Measurements from ENCODE around the gene CDK6. TPM values are rescaled to one million over a fixed set of nuclear protein-coding genes. Genes with fewer than 3 reads are reported as not detected.
"Not testable (repeated sequence)": the region's sequence is repeated elsewhere in the genome, so short reads cannot be mapped to it uniquely, and the experiment has no call there.

Gene CDK6
- total RNA-seq, result 81.6 and 98.1 TPM in 2 replicates
- 28.7 and 38.8 TPM in 2 replicates for polyA plus RNA-seq

DNA sequence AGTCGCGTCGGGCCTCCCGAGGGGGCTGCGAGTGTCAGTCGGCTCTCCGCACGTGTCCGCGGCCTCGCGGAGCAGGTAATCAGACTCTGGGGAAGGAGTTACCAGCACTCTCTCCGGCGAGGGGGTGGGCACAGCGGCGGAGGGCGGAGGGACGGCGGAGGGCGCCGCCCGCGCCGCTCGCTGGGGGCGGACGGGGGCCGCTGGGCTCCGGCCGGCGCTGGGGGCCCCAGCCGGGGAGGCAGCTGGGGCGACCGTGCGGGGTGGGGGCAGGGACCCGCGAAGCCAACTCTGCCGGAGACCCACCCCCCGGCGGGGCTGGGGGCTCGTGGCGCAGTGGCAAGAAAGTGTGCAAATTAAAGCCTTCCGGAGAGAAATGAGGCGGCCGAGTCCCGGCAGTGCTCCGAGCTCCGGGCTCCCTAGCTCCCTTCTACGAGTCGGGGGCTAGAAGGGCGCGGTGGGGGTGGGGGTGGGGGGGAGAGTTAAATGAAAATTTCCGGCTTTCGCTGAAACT, at the start of gene CDK6:
Gene CDK6, minus strand, starts transcription at position 85 of the 511 bp plus-strand sequence. CDS start 3,250 bp downstream, outside the sequence.
- peak; percentile 70 to 88 for DNase-seq (ENCODE audit: low read depth in 1 of 2, low spot score in 1 of 2)
- Histone ChIP-seq H3K27me3 (no peaks in the 10 kb centered on the region), H3K4me1 (ENCODE audit: low read depth) (peaks cover 21% of the 10 kb centered on the region), H3K27ac (peak within 1 kb of the TSS; percentile 99), H3K36me3 (no peaks in the 10 kb centered on the region), H3K9me3 (ENCODE audit: low read depth) (no peaks in the 10 kb centered on the region), H3K4me3 (peak within 1 kb of the TSS; percentile 82)
- TF ChIP-seq, protein P1, sequence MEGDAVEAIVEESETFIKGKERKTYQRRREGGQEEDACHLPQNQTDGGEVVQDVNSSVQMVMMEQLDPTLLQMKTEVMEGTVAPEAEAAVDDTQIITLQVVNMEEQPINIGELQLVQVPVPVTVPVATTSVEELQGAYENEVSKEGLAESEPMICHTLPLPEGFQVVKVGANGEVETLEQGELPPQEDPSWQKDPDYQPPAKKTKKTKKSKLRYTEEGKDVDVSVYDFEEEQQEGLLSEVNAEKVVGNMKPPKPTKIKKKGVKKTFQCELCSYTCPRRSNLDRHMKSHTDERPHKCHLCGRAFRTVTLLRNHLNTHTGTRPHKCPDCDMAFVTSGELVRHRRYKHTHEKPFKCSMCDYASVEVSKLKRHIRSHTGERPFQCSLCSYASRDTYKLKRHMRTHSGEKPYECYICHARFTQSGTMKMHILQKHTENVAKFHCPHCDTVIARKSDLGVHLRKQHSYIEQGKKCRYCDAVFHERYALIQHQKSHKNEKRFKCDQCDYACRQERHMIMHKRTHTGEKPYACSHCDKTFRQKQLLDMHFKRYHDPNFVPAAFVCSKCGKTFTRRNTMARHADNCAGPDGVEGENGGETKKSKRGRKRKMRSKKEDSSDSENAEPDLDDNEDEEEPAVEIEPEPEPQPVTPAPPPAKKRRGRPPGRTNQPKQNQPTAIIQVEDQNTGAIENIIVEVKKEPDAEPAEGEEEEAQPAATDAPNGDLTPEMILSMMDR (IDR thresholded peaks at IDR 0.05; ENCODE audit: low read depth, low read length), result no peak

DNA sequence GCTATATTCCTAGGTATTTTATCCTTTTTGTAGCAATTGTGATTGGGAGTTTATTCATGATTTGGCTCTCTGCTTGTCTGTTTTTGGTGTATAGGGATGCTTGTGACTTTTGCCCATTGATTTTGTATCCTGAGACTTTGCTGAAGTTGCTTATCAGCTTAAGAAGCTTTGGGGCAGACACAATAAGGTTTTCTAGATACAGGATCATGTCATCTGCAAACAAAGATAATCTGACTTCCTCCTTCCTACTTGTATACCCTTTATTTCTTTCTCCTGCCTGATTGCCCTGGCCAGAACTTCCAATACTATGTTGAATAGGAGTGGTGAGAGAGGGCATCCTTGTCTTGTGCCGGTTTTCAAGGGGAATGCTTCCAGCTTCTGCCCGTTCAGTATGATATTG, 49.7 kb upstream of the CDK6 start:
- not testable (repeated sequence) for H3K27me3 ChIP-seq; H3K36me3 ChIP-seq; H3K4me1 ChIP-seq (ENCODE audit: low read depth); H3K9me3 ChIP-seq (ENCODE audit: low read depth); DNase-seq (ENCODE audit: low read depth in 1 of 2, low spot score in 1 of 2); H3K4me3 ChIP-seq; H3K27ac ChIP-seq

DNA sequence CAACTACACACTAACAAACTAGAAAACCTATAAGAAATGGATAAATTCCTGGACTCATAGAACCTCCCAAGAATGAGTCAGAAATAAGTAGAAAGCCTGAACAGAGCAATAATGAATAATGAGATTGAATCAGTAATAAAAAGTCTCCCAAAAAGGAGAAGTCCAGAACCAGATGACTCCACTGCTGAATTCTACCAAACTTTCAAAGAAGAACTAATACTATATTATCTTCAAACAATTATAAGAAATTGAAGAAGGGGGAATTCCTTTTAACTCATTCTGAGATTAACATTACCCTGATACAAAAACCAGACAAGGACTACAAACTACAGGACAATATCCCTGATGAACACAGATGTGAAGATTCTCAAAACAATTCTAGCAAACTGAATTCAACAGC, 47.8 kb upstream of the CDK6 start:
- H3K27me3 ChIP-seq, result no peaks in the 10 kb centered on the region
- TF ChIP-seq, protein P1 (IDR thresholded peaks at IDR 0.05; ENCODE audit: low read depth, low read length), result no peak
- H3K4me1 ChIP-seq (ENCODE audit: low read depth), result no peaks in the 10 kb centered on the region
- H3K4me3 ChIP-seq, result no peak overlapping the region
- no peak for DNase-seq (ENCODE audit: low read depth in 1 of 2, low spot score in 1 of 2)
- no peak overlapping the region for H3K27ac ChIP-seq
- H3K9me3 ChIP-seq (ENCODE audit: low read depth), result no peaks in the 10 kb centered on the region
- H3K36me3 ChIP-seq, result no peaks in the 10 kb centered on the region

DNA sequence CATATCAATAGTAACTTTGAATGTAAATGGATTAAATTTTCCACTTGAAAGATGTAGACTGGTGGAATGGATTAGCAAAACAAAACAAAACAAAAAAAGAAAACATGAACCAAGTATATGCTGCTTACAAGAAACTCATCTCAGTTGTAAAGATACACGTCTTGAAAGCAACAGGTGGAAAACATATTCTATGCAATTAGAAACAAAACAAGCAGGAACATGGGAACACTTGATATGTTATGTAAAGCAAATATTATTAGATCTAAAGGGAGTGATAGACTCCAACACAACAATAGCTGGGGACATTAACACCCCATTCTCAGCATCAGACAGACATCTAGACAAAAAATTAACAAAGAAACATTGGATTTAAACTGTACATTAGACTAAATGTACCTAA, 46.4 kb upstream of the CDK6 start:
- DNase-seq (ENCODE audit: low read depth in 1 of 2, low spot score in 1 of 2), result no peak
- H3K4me3 ChIP-seq, result no peak overlapping the region
- no peaks in the 10 kb centered on the region for H3K36me3 ChIP-seq
- no peaks in the 10 kb centered on the region for H3K9me3 ChIP-seq (ENCODE audit: low read depth)
- H3K4me1 ChIP-seq (ENCODE audit: low read depth), result no peaks in the 10 kb centered on the region
- H3K27me3 ChIP-seq, result no peaks in the 10 kb centered on the region
- no peak overlapping the region for H3K27ac ChIP-seq
- TF ChIP-seq, protein P1 (IDR thresholded peaks at IDR 0.05; ENCODE audit: low read depth, low read length), result no peak

- no peak for DNase-seq (ENCODE audit: low read depth in 1 of 2, low spot score in 1 of 2)
- H3K9me3 ChIP-seq (ENCODE audit: low read depth), result no peaks in the 10 kb centered on the region
- TF ChIP-seq, protein P1 (IDR thresholded peaks at IDR 0.05; ENCODE audit: low read depth, low read length), result no peak
- no peak overlapping the region for H3K27ac ChIP-seq
- no peaks in the 10 kb centered on the region for H3K27me3 ChIP-seq
- H3K4me3 ChIP-seq, result no peak overlapping the region
- no peaks in the 10 kb centered on the region for H3K36me3 ChIP-seq
- no peaks in the 10 kb centered on the region for H3K4me1 ChIP-seq (ENCODE audit: low read depth)
Observed at GRCh38 chr7:92881091-92881485, 44.7 kb upstream of the CDK6 start.

- TF ChIP-seq, protein P1 (IDR thresholded peaks at IDR 0.05; ENCODE audit: low read depth, low read length), result peak; percentile 33
- DNase-seq (ENCODE audit: low read depth in 1 of 2, low spot score in 1 of 2), result peak; percentile 51 to 71
- Histone ChIP-seq H3K4me1 (ENCODE audit: low read depth) (no peaks in the 10 kb centered on the region), H3K27me3 (no peaks in the 10 kb centered on the region), H3K9me3 (ENCODE audit: low read depth) (no peaks in the 10 kb centered on the region), H3K27ac (no peak overlapping the region), H3K36me3 (no peaks in the 10 kb centered on the region), H3K4me3 (no peak overlapping the region)
Observed at GRCh38 chr7:92880212-92881090, 44.1 kb upstream of the CDK6 start.
